Glutamatergic neuron (in vitro differentiated cells): Measurements from ENCODE around the gene SIX2. TPM values are rescaled to one million over a fixed set of nuclear protein-coding genes. Genes with fewer than 3 reads are reported as not detected.
"Not testable (repeated sequence)": the region's sequence is repeated elsewhere in the genome, so short reads cannot be mapped to it uniquely, and the experiment has no call there.

Source experiments
- DNase-seq: peaks from one replicate; pipeline ENCODE4 v3.0.0; 2022
- H3K27ac Mint-ChIP-seq: one replicate; pipeline ENCODE4 v1.8.0; 2020; ENCODE audit warnings: mild to moderate bottlenecking, mixed read lengths, inconsistent platforms; ENCODE audit not compliant: unreplicated experiment
- H3K27me3 Mint-ChIP-seq: one replicate; pipeline ENCODE4 v1.8.0; 2020; ENCODE audit warnings: mild to moderate bottlenecking, moderate library complexity, mixed read lengths, inconsistent platforms; ENCODE audit not compliant: unreplicated experiment
- H3K36me3 Mint-ChIP-seq: one replicate; pipeline ENCODE4 v1.8.0; 2020; ENCODE audit warnings: mild to moderate bottlenecking, mixed read lengths, inconsistent platforms; ENCODE audit not compliant: unreplicated experiment
- H3K4me1 Mint-ChIP-seq: one replicate; pipeline ENCODE4 v1.8.0; 2020; ENCODE audit warnings: mild to moderate bottlenecking, low read depth, mixed read lengths, inconsistent platforms; ENCODE audit not compliant: unreplicated experiment
- H3K4me3 Mint-ChIP-seq: one replicate; pipeline ENCODE4 v1.8.0; 2020; ENCODE audit warnings: mild to moderate bottlenecking, mixed read lengths, inconsistent platforms; ENCODE audit not compliant: unreplicated experiment
- H3K9me3 Mint-ChIP-seq: one replicate; pipeline ENCODE4 v1.8.0; 2020; ENCODE audit warnings: mild to moderate bottlenecking, moderate library complexity, mixed read lengths, inconsistent platforms; ENCODE audit not compliant: unreplicated experiment
- CTCF ChIP-seq: fragments of 200-600 bp; sonication (generic); IDR thresholded peaks from one replicate; pipeline ENCODE4 v1.5.0; 2021; ENCODE audit not compliant: partially characterized antibody, unreplicated experiment
- total RNA-seq: library from RNA; stranded (reverse); fragmentation: NEBNext Ultra II Directional; extraction: Animal tissue kit (Norgen Biotek cat#: 25700); gene quantifications from one replicate; pipeline ENCODE4 v1.2.1, GENCODE V29; 2021; ENCODE audit not compliant: unreplicated experiment

SIX2 gene
- total RNA-seq, 1 donor from 2014 or later, result 0.56 TPM

- TF ChIP-seq CTCF, result no peak
- no peak overlapping the region for H3K4me3 Mint-ChIP-seq
- H3K27ac Mint-ChIP-seq, result no peak overlapping the region
- DNase-seq, result no peak
- no peaks in the 10 kb centered on the region for H3K36me3 Mint-ChIP-seq
- H3K4me1 Mint-ChIP-seq, result peaks cover 3% of the 10 kb centered on the region
- H3K9me3 Mint-ChIP-seq, result peaks cover 5% of the 10 kb centered on the region
- peaks cover 11% of the 10 kb centered on the region for H3K27me3 Mint-ChIP-seq
These were observed 33.1 kb upstream of the SIX2 start for GRCh38 chr2:45042401-45042800.

- no peak overlapping the region for H3K27ac Mint-ChIP-seq
- no peaks in the 10 kb centered on the region for H3K36me3 Mint-ChIP-seq
- no peak overlapping the region for H3K4me3 Mint-ChIP-seq
- H3K9me3 Mint-ChIP-seq, result peaks cover 5% of the 10 kb centered on the region
- TF ChIP-seq CTCF, result no peak
- no peak for DNase-seq
- H3K27me3 Mint-ChIP-seq, result peaks cover 11% of the 10 kb centered on the region
- peaks cover 3% of the 10 kb centered on the region for H3K4me1 Mint-ChIP-seq
These were observed 31.5 kb upstream of the SIX2 start for GRCh38 chr2:45040786-45041185.

GRCh38 chr2:45039804-45040203 lies 30.6 kb upstream of the SIX2 start:
- H3K4me3 Mint-ChIP-seq, H3K4me1 Mint-ChIP-seq, H3K36me3 Mint-ChIP-seq, H3K9me3 Mint-ChIP-seq, H3K27ac Mint-ChIP-seq, DNase-seq: not testable (repeated sequence)
- peaks cover 11% of the 10 kb centered on the region for H3K27me3 Mint-ChIP-seq

GRCh38 chr2:45038861-45039260 lies 29.6 kb upstream of the SIX2 start:
- H3K27ac Mint-ChIP-seq, H3K36me3 Mint-ChIP-seq, H3K4me1 Mint-ChIP-seq, DNase-seq, H3K9me3 Mint-ChIP-seq, H3K4me3 Mint-ChIP-seq, H3K27me3 Mint-ChIP-seq: not testable (repeated sequence)

GRCh38 chr2:45033302-45033701 lies 24.1 kb upstream of the SIX2 start:
- H3K27ac Mint-ChIP-seq, result no peak overlapping the region
- TF ChIP-seq CTCF, result no peak
- H3K9me3 Mint-ChIP-seq, result peaks cover 5% of the 10 kb centered on the region

GRCh38 chr2:45031028-45031427 lies 21.8 kb upstream of the SIX2 start:
- Mint-ChIP-seq H3K9me3 (peaks cover 5% of the 10 kb centered on the region), H3K4me3 (no peak overlapping the region), H3K36me3 (no peaks in the 10 kb centered on the region), H3K27ac (no peak overlapping the region), H3K4me1 (peaks cover 18% of the 10 kb centered on the region), H3K27me3 (peaks cover 14% of the 10 kb centered on the region)
- TF ChIP-seq CTCF, result no peak
- no peak for DNase-seq

More at GRCh38 chr2:45033302-45033701, 24.1 kb upstream of the SIX2 start:
- no peak overlapping the region for H3K4me3 Mint-ChIP-seq
- peaks cover 12% of the 10 kb centered on the region for H3K27me3 Mint-ChIP-seq
- H3K4me1 Mint-ChIP-seq, result peaks cover 16% of the 10 kb centered on the region
- DNase-seq, result no peak
- no peaks in the 10 kb centered on the region for H3K36me3 Mint-ChIP-seq
